SK-N-SH treated with all-trans-retinoic acid at 6 μM for 48 hours (cell line): ENCODE data around the gene HACD2.

Experiments used
- ESRRG ChIP-seq: fragments of 250-450 bp; sonication (Bioruptor Pico); IDR thresholded peaks from 2 replicates; pipeline ENCODE4 v1.6.1; 2021; ENCODE audit warnings: mild to moderate bottlenecking
- GLIS3 ChIP-seq: fragments of 250-450 bp; sonication (Bioruptor Pico); IDR thresholded peaks from 2 replicates; pipeline ENCODE4 v1.5.0; 2020; ENCODE audit warnings: mild to moderate bottlenecking, moderate library complexity
- OSR1 ChIP-seq: fragments of 250-450 bp; sonication (Bioruptor Pico); IDR thresholded peaks from 2 replicates; pipeline ENCODE4 v1.8.0; 2022; ENCODE audit warnings: moderate library complexity, mild to moderate bottlenecking, inconsistent platforms
- PATZ1 ChIP-seq: fragments of 250-450 bp; sonication (Bioruptor Pico); IDR thresholded peaks from 2 replicates; pipeline ENCODE4 v1.8.0; 2020; ENCODE audit warnings: mild to moderate bottlenecking, moderate library complexity, borderline replicate concordance
- ZFP3 ChIP-seq: fragments of 250-450 bp; sonication (Bioruptor Pico); IDR thresholded peaks from 2 replicates; pipeline ENCODE4 v1.5.0; 2020; ENCODE audit warnings: mild to moderate bottlenecking, moderate library complexity

- TF ChIP-seq PATZ1 (CRISPR knock-in tag) (no peak), ZFP3 (no peak), OSR1 (CRISPR knock-in tag) (no peak), ESRRG (CRISPR knock-in tag) (no peak), GLIS3 (CRISPR knock-in tag) (no peak)
Measured at GRCh38 chr3:123467046-123467445, 117.8 kb downstream of the HACD2 start.
